Stimulated activated CD4-positive, alpha-beta T cell treated with anti-CD3 and anti-CD28 coated beads, Interleukin-1b, Interleukin-23, amount 100 ng/mL, for 1 hour (primary cell): ENCODE results near the gene EDNRA.
"Not testable (repeated sequence)": the region's sequence is repeated elsewhere in the genome, so short reads cannot be mapped to it uniquely, and the experiment has no call there.

Source experiments
- DNase-seq, 2 donors: peaks; one replicate each; pipeline ENCODE4 v3.0.0-alpha.2; 2020; ENCODE audit warnings: low read depth in 2 of 2

EDNRA gene

DNA sequence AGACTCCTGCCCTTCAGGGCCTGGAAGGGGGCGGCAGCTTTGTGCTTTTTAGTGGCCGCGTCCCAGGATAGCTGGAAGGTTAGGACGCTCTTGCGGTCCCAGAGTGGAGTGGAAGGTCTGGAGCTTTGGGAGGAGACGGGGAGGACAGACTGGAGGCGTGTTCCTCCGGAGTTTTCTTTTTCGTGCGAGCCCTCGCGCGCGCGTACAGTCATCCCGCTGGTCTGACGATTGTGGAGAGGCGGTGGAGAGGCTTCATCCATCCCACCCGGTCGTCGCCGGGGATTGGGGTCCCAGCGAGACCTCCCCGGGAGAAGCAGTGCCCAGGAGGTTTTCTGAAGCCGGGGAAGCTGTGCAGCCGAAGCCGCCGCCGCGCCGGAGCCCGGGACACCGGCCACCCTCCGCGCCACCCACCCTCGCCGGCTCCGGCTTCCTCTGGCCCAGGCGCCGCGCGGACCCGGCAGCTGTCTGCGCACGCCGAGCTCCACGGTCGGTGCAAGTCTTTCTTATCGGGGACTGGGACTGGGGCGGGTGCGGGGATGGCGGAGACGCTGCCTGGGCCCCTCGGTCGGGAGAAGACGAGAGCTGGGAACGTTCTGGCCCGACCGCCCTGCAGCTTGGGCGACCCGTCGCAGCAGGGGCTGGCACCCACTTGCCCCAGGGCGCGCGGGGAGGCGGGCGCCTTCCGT lies at the start of gene EDNRA:
EDNRA (plus strand) TSS at position 207 of the 686 bp plus-strand sequence. CDS start 4,585 bp downstream, outside the sequence.
- no peak for DNase-seq

GRCh38 chr4:147434370-147434769 lies 46.5 kb upstream of the EDNRA start:
- DNase-seq = not testable (repeated sequence)

DNA sequence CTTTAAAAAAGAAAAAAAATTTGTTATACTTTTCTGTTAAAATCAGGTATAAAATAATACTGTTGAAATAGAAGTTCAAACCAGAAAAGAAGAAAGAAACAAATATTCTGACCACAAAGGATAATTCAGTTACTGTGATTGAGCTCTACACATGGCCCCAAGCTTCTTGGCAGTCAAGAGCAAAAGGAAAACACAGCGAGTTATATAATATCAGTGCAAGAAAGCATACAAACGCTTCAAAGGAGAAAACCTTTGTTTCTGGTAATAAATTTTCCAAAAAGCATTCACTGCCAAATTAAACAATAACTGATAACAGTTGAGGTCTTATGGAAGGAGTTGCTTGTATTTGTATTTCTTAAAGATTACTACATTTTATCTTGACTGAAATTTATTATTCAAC lies 40.5 kb upstream of the EDNRA start:
- DNase-seq = no peak

- DNase-seq = no peak
These were observed 33.1 kb upstream of the EDNRA start for GRCh38 chr4:147447786-147448185.

DNA sequence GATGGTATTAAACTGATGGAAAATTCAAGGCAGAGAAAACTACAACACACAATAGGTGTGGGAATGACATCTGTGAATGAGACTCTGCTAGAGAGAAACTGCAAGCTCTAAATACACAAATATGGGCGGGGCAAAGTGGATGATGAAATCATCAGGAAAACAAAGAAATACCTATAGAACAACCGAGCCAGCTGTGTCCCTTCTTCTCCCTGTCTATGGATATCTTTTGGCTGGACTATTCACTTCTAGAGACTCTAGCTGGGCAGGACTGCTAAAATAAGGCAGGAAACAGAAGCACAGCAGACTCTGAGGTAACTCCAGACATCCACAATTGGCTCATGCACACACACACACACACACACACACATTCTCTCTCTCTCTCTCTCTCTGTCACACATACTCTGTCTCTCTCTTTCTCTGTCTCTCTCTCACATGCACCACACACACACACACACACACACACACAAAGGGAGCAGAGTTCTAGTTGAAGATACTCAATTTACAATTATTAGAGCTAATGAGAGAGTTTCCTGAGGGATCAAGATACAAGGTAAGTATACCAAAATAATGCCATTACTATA lies 27.2 kb upstream of the EDNRA start:
- DNase-seq = no peak

DNA sequence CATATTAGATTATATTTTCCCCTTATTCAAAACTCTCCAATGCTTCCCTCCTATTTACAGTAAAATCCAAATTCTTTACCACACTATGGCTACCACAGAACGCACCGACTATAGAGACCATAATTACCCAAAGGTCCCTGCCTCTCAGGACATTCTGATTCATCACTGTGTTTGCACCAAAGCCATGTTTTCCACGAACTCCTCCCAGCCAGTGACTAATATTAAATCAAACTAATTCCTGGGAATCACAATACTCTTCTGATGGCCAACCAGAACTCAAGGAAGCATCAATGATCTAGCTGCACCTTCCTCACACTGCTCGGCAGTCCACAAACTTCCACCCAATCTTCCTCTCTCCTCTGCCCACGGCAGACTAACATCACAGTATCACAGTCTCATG lies 24.2 kb upstream of the EDNRA start:
- DNase-seq = no peak

- no peak for DNase-seq
These were observed 19.7 kb upstream of the EDNRA start for GRCh38 chr4:147461161-147461560.

DNA sequence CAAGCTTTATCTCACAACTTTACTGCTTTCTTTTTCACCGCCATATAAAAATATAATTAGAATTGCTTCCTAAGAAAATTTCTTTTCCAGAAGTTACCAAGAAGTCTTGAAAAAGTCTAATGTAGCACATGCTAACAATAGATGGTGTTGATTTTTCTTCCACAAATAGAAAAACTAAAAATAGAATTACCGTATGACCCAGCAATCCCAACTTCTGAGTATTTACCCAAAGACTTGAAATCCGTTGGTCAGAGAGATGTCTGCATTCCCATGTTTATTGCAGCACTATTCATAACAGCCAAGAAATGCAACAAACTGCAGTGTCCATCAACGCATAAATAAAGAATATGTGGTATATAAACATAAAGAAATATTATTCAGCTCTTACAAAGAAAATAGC lies 17.8 kb upstream of the EDNRA start:
- DNase-seq = no peak

DNA sequence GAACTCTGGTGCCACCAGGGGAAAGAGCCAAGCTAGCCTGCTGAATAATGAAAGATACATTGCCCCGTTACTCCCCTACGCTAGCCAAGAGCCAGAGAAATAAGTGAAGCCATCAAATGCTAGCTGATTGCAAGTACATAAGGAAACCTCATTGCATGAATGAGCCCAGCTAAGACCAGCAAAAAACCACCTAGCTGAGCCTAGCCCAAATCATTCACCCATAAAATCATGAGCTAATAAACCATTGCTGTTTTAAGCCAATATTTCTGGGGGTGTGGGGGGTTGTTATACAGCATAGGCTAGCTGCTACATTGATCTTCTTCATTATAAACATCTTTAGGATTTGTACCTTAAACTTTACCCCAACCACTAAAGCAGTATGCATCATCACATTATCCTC lies 15.4 kb upstream of the EDNRA start:
- DNase-seq = no peak

GRCh38 chr4:147477439-147477838 lies 3.5 kb upstream of the EDNRA start:
- no peak for DNase-seq

GRCh38 chr4:147479376-147479775 lies 1.5 kb upstream of the EDNRA start:
- DNase-seq = no peak

DNA sequence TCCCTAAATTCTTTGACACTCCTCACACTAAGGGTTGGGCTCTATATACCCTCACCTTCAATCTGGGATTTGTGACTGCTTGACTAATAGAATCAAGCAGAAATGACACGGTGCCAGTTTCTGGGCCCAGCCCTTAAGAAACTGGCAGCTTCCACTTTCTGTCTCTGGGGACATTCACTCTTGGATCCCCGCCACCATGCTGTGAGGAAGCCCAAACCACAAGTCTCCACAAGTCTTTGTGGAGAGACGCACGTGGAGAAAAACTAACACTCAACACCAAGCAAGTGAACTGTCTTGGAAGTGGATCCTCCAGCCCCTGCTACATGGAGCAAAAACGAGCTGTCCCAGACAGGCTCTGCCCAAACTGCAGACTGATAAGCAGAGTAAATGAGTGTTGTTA lies 1.1 kb upstream of the EDNRA start:
- DNase-seq = no peak

DNA sequence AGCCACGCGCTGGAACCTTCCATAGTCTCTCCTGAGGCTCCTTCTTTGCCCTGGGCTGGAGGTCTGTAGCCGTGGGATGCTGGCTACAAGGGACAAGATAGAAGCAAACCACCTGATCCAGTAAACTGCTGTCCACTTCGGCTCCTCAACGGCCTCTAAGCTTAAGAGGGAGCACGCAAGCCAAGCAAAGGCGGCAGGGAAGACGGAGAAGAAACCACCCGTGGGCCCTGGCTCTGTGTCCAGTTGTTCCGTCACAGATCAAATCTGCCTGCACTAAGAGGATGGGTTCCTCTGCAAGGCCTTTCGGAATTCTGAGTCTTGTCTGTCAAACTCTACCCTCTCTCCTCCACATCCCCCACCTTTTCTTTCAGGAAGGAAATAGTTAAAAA lies 401 bp upstream of the EDNRA start:
- DNase-seq = no peak

DNA sequence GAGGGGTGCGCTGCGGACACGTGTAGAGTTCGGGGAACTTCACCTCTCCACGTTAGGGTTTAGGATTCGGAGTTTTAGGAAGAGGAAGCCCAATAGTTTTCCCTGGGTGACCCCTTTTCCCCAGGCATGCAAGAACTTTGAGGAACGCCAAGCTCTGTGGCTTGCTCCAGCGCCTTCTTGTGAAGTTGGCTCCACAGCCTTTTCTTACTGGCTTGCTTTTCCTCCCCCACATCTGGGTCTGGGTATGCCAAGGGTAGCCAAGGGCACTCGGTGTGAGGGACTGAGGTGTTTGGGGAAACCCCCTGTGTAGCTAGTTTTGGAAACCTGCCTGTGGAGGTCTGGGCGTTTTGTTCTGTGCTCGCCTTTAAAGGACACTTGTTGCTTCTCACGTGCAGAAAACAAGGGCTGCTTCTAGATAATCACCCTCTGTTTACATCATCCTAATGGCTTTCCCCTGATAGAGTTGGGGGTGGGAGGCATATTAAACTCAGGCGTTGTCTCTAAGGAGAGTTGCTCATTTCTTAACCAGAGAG lies 746 bp downstream of the EDNRA start:
- DNase-seq = no peak

DNA sequence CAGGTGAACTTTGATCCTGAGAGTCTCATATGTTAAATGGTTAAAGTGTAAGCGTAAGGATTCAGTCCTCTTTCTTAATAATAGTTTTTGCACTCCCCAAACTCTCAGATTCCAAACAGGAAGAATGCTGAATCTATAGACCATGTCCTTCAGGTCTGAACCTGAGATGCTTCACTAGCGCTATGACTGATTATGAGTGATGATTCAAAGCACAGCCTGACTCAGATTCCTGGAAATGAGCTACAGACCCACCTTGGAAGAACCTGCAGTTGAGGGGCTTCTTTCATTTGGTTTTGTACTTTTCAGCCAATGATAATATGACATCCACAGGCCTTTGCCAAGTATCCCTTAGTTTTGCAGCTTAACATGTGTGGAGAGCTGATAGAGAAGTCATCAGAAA lies 1.4 kb downstream of the EDNRA start:
- DNase-seq = no peak

GRCh38 chr4:147485167-147485566 lies 4.3 kb downstream of the EDNRA start:
- no peak for DNase-seq

DNA sequence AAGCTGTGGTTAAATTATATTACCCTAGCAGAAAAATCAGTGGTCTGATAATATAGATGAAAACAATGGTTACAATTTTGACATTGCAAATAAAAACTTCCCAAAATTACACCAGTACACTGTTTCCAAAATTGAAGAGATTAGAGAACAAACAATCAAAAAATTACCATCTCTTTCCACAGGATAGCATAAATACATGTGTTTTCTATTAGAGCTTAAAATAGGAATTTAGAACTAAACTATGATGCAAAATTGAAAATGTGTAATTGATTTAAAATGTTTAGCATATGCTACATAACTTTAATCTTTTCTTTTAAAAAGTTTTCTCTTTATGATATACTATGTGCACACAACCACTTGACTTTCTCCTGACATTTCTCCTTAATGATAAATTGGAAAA lies 6.7 kb downstream of the EDNRA start:
- no peak for DNase-seq

GRCh38 chr4:147488556-147488955 lies 7.7 kb downstream of the EDNRA start:
- DNase-seq = no peak

- DNase-seq = no peak
These were observed 10.2 kb downstream of the EDNRA start for GRCh38 chr4:147491086-147491485.

- no peak for DNase-seq
These were observed 11.4 kb downstream of the EDNRA start for GRCh38 chr4:147492306-147492705.

DNA sequence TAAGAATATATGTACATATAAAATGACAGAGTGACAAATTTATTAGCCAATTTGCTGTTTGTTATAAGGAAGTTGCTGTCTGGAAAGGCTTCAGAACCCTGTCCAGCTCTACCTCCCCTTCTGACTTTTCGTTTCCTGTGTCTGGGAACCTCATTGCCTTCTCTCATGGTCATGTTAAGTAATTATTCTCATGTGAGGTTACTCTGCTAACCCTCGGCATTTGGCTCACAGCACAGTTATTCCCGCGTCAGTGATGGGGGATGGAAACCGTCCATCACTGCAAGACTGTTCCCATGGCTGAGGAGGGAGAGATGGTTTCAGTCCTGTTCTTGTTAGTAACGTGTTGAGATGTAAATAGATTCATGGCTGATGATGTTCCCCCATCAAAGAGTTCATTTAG lies 11.9 kb downstream of the EDNRA start:
- no peak for DNase-seq

DNA sequence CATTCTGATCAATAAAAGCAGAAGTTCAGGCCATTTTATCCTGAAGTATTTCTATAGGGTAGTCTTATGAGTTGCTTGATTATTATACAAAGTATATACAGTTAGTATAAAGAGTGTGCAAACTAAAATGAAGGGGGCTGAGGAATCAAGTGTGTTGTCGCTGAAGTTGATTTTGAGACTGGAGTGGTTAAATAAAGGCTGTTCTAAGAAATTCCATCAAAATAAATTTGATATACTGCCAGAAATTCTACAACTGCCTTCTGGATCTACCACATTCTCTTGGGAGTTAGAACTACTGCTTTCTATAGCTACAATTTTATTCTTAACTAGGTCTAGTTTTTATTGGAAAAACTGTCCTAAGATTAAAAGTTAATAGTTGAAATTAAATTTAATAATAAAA lies 12.4 kb downstream of the EDNRA start:
- no peak for DNase-seq

GRCh38 chr4:147494301-147494700 lies 13.4 kb downstream of the EDNRA start:
- DNase-seq = no peak

DNA sequence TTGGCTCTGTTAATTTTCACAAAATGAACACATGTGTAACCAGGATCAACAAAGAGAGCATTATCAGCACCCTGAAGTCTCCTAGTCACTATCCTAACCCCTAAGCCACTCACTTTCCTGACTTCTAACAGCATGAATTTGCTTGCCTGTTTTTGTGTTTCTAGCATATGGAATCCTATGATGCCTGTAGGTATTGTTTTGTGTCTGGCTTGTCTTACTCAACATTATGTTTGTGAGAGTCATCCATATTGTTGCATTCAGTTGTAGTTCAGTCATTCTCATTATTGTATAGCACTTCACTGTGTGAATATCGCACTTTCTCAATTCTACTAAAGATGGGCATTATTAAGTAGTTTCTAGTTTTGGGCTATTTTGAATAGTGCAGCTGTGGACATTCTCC lies 15.6 kb downstream of the EDNRA start:
- no peak for DNase-seq
